Fibroblast of the aortic adventitia (primary cell): ENCODE results near the gene LZTFL1. TPM values are rescaled to one million over a fixed set of nuclear protein-coding genes. Genes with fewer than 3 reads are reported as not detected.
"Not testable (repeated sequence)": the region's sequence is repeated elsewhere in the genome, so short reads cannot be mapped to it uniquely, and the experiment has no call there.

Experiments
- DNase-seq: peaks from one replicate; pipeline ENCODE4 v3.0.0-alpha.2; 2010; ENCODE audit warnings: low read depth
- H3K4me3 ChIP-seq: 2 replicates; pipeline ENCODE4 v1.5.1; 2011; ENCODE audit warnings: low read depth, mild to moderate bottlenecking, control low read depth, low read length, moderate library complexity
- CTCF ChIP-seq: IDR thresholded peaks from 2 replicates; pipeline ENCODE4 v1.5.1; 2011; ENCODE audit warnings: mild to moderate bottlenecking, low read length, control low read depth, inconsistent platforms; ENCODE audit not compliant: insufficient read depth
- total RNA-seq: library from RNA; depleted of rRNA; stranded (reverse); fragments of >200 nt; gene quantifications from 2 replicates; pipeline ENCODE4 v1.2.3, GENCODE V29; 2012; ENCODE audit warnings: low replicate concordance

The LZTFL1 gene
- total RNA-seq, 1 donor = 24.1 TPM

GRCh38 chr3:45865563-45865962 is 23.6 kb upstream of the LZTFL1 start:
- no peak for DNase-seq
- no peak for TF ChIP-seq CTCF
- H3K4me3 ChIP-seq = no peak overlapping the region

GRCh38 chr3:45864760-45865519 is 23.0 kb upstream of the LZTFL1 start:
- no peak for DNase-seq
- no peak overlapping the region for H3K4me3 ChIP-seq
- TF ChIP-seq CTCF = no peak

GRCh38 chr3:45861043-45861719 is 19.3 kb upstream of the LZTFL1 start:
- TF ChIP-seq CTCF = no peak
- DNase-seq = no peak
- no peak overlapping the region for H3K4me3 ChIP-seq

GRCh38 chr3:45860481-45860880 is 18.6 kb upstream of the LZTFL1 start:
- H3K4me3 ChIP-seq = no peak overlapping the region
- no peak for TF ChIP-seq CTCF
- DNase-seq = no peak

GRCh38 chr3:45858809-45859543 is 17.1 kb upstream of the LZTFL1 start:
- H3K4me3 ChIP-seq = no peak overlapping the region
- no peak for TF ChIP-seq CTCF
- DNase-seq = no peak

- H3K4me3 ChIP-seq, DNase-seq: not testable (repeated sequence)
Measured at GRCh38 chr3:45857024-45857423, 15.1 kb upstream of the LZTFL1 start.

- not testable (repeated sequence) for H3K4me3 ChIP-seq, DNase-seq
Measured at GRCh38 chr3:45856323-45856722, 14.4 kb upstream of the LZTFL1 start.
